Peyer's patch (tissue), 4 donors: Measurements from ENCODE around the gene DPRX. TPM values are rescaled to one million over a fixed set of nuclear protein-coding genes. Genes with fewer than 3 reads are reported as not detected.

ENCODE experiments used
- DNase-seq, 3 donors: peaks; one replicate each; pipeline ENCODE4 v3.0.0-alpha.2; 2017 to 2019
- H3K27ac ChIP-seq, 4 donors: fragments of 200-600 bp; sonication (generic); one replicate each; pipeline ENCODE4 v1.5.1; 2016 to 2019
- H3K27me3 ChIP-seq, 2 donors: fragments of 200-600 bp; sonication (generic); one replicate each; pipeline ENCODE4 v1.5.1; 2019
- H3K36me3 ChIP-seq, 3 donors: fragments of 200-600 bp; sonication (generic); one replicate each; pipeline ENCODE4 v1.5.1; 2016 to 2019
- H3K4me1 ChIP-seq, 4 donors: fragments of 200-600 bp; sonication (generic); one replicate each; pipeline ENCODE4 v1.5.1; 2016 to 2019
- H3K4me3 ChIP-seq, 4 donors: fragments of 200-600 bp; sonication (generic); 1 replicate in 3 of 4; 2 replicates in 1 of 4; pipeline ENCODE4 v1.5.1; 2016 to 2019; ENCODE audit warnings: mild to moderate bottlenecking in 1 of 4
- H3K9me3 ChIP-seq, 4 donors: fragments of 200-600 bp; sonication (generic); one replicate each; pipeline ENCODE4 v1.5.1; 2016 to 2019; ENCODE audit warnings: mild to moderate bottlenecking in 1 of 4
- POLR2A ChIP-seq, 2 donors: fragments of 450-650 bp; IDR thresholded peaks; one replicate each; pipeline ENCODE4 v1.5.1; 2017; ENCODE audit warnings: antibody characterized with exemption in 2 of 2, mild to moderate bottlenecking in 2 of 2, moderate library complexity in 2 of 2
- total RNA-seq, 4 donors: library from RNA; depleted of rRNA; stranded (reverse); fragments of >200 nt; gene quantifications; one replicate each; pipeline ENCODE4 v1.1.0, GENCODE V29; 2016
- TF ChIP-seq, protein P1 (sequence below), 6 experiments: fragments of 450-650 bp in 4 of 6; fragments of 200-600 bp in 2 of 6; sonication (generic) in 1 of 6; IDR thresholded peaks; one replicate each; pipeline ENCODE4 v1.5.1; 2017 to 2019; ENCODE audit warnings: antibody characterized with exemption in 6 of 6, mild to moderate bottlenecking in 3 of 6, moderate library complexity in 1 of 6

DPRX gene
- total RNA-seq, 4 donors from 2014 or later = not detected

DNA sequence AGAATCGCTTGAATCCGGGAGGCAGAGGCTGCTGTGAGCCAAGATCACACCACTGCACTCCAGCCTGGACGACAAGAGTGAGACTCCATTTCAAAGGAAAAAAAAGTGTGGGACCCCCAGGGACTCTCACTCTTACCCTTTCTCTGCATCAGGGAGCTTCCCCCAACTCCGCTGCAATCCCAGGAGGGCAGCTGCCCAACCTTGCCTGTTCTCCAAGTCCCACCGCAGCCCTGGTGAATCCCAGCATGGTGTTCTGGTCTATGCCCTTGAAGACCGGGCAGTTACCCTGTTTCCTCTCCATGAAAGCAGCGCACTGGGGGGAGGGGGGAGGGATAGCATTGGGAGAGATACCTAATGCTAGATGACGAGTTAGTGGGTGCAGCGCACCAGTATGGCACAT, 35.7 kb upstream of the DPRX start:
- Histone ChIP-seq H3K4me3 (no peak overlapping the region), H3K4me1 (no peaks in the 10 kb centered on the region), H3K9me3 (peaks cover 0 to 3% (median 0%) of the 10 kb centered on the region in 4 donors), H3K27me3 (no peaks in the 10 kb centered on the region), H3K36me3 (no peaks in the 10 kb centered on the region), H3K27ac (no peak overlapping the region)
- no peak for TF ChIP-seq POLR2A (IDR thresholded peaks at IDR 0.05)
- TF ChIP-seq, protein P1, sequence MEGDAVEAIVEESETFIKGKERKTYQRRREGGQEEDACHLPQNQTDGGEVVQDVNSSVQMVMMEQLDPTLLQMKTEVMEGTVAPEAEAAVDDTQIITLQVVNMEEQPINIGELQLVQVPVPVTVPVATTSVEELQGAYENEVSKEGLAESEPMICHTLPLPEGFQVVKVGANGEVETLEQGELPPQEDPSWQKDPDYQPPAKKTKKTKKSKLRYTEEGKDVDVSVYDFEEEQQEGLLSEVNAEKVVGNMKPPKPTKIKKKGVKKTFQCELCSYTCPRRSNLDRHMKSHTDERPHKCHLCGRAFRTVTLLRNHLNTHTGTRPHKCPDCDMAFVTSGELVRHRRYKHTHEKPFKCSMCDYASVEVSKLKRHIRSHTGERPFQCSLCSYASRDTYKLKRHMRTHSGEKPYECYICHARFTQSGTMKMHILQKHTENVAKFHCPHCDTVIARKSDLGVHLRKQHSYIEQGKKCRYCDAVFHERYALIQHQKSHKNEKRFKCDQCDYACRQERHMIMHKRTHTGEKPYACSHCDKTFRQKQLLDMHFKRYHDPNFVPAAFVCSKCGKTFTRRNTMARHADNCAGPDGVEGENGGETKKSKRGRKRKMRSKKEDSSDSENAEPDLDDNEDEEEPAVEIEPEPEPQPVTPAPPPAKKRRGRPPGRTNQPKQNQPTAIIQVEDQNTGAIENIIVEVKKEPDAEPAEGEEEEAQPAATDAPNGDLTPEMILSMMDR (IDR thresholded peaks at IDR 0.05) = no peak
- no peak for DNase-seq

DNA sequence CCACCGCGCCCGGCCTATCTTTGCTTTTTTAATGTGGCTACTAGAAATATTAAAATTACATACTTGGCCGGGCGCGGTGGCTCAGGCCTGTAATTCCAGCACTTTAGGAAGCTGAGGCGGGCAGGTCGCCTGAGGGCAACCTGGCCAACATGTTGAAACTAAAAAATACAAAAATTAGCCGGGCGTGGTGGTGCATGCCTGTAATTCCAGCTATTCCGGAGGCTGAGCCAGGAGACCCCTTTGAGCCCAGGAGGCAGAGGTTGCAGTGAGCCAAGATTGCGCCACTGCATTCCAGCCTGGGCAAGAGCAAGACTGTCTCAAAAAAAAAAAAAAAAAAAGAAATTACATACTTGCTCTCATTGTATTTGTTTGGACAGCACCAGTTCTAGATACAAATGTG, 34.8 kb upstream of the DPRX start:
- Histone ChIP-seq H3K36me3 (no peaks in the 10 kb centered on the region), H3K4me3 (no peak overlapping the region), H3K27ac (no peak overlapping the region), H3K27me3 (no peaks in the 10 kb centered on the region), H3K4me1 (no peaks in the 10 kb centered on the region), H3K9me3 (peaks cover 0 to 3% (median 0%) of the 10 kb centered on the region in 4 donors)
- no peak for DNase-seq
- TF ChIP-seq POLR2A (IDR thresholded peaks at IDR 0.05) = no peak
- TF ChIP-seq, protein P1 (IDR thresholded peaks at IDR 0.05) = no peak

DNA sequence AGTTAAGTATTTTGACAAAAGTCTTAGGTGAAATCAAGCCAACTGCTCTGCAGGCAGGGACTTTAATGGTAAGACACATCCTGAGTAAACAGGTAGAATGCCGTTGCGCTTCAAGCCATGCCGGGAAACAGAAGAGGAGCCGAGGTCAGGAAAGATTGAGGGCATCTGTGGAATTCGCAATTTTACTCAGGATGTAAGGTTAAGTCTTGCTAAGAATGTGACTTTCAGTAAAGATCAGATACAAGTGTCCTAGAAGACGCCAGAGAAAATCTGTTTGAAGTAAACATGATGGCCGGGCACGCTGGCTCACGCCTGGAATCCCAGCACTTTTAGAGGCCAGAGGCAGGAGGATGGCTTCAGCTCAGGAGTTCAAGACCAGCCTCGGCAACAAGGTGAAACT, 33.4 kb upstream of the DPRX start:
- Histone ChIP-seq H3K27ac (no peak overlapping the region), H3K4me1 (no peaks in the 10 kb centered on the region)
- DNase-seq = no peak

DNA sequence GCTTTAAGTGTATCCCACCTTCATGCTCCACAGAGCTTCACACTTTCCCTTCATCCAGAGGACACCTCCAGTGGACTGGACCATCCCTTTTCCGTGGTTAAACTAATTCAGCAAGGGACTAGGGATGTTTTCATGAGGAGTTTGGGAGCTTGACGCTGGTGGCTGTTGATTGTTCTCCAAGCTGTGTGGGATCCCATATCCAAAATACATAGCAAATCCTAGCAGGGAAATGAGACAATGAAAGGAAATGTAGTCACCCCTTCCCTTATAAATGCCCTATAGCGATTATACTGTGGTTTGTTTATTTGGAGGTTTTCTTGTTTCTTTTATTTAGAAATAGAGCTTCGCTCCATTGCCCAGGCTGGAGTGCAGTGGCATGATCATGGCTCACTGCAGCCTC, 31.6 kb upstream of the DPRX start:
- H3K27ac ChIP-seq = no peak overlapping the region
- no peak overlapping the region for H3K4me3 ChIP-seq
- TF ChIP-seq, protein P1 (IDR thresholded peaks at IDR 0.05) = no peak
- no peak for TF ChIP-seq POLR2A (IDR thresholded peaks at IDR 0.05)
- no peaks in the 10 kb centered on the region for H3K9me3 ChIP-seq
- H3K36me3 ChIP-seq = no peaks in the 10 kb centered on the region
- no peaks in the 10 kb centered on the region for H3K4me1 ChIP-seq
- H3K27me3 ChIP-seq = no peaks in the 10 kb centered on the region
- DNase-seq = no peak

More for the DNA sequence above, 33.4 kb upstream of the DPRX start:
- Histone ChIP-seq H3K4me3 (no peak overlapping the region), H3K27me3 (no peaks in the 10 kb centered on the region), H3K36me3 (no peaks in the 10 kb centered on the region), H3K9me3 (peaks cover 0 to under 1% (median 0%) of the 10 kb centered on the region in 4 donors)
- TF ChIP-seq, protein P1 (IDR thresholded peaks at IDR 0.05) = no peak
- no peak for TF ChIP-seq POLR2A (IDR thresholded peaks at IDR 0.05)

DNA sequence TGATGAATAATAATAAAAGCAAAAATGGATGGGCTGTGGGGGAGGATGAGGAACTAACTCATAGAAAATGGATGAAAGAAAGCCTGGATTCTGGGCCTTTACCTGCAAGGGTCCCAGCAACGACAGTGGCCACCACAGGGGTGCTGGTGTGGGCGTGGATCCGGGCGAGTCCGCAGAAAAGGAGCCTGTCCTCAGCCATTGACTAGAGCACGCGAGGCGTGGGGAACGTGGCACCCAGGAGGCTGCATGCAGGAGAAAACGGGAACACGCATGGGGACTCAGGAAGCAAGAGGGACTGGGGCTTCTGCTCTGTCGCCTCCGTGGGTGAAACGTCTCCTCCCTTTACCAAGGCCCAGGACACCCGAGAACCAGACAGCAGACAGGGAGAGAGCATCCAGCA, 25.8 kb upstream of the DPRX start:
- DNase-seq = no peak

More for the DNA sequence above, 25.8 kb upstream of the DPRX start:
- no peaks in the 10 kb centered on the region for H3K4me1 ChIP-seq
- no peak overlapping the region for H3K4me3 ChIP-seq
- H3K9me3 ChIP-seq = no peaks in the 10 kb centered on the region
- H3K27me3 ChIP-seq = no peaks in the 10 kb centered on the region
- H3K36me3 ChIP-seq = no peaks in the 10 kb centered on the region
- H3K27ac ChIP-seq = no peak overlapping the region
- TF ChIP-seq, protein P1 (IDR thresholded peaks at IDR 0.05) = no peak
- TF ChIP-seq POLR2A (IDR thresholded peaks at IDR 0.05) = no peak
